NB4 (cell line): ENCODE results near the gene AFF3.

Experiments used
- DNase-seq: peaks from one replicate; pipeline ENCODE4 v3.0.0; 2010; ENCODE audit warnings: low read depth
- H3K4me3 ChIP-seq: one replicate; pipeline ENCODE4 v1.5.1; 2011; ENCODE audit warnings: mild to moderate bottlenecking, low read depth, low read length, moderate library complexity
- MYC ChIP-seq: IDR thresholded peaks from 2 replicates; pipeline ENCODE4 v1.6.1; 2011; ENCODE audit warnings: low read depth, low read length
- POLR2A ChIP-seq: IDR thresholded peaks from 2 replicates; pipeline ENCODE4 v1.6.1; 2011; ENCODE audit warnings: mild to moderate bottlenecking; ENCODE audit not compliant: insufficient read length; ENCODE audit errors: extremely low read depth
- TF ChIP-seq, protein P1 (sequence below): IDR thresholded peaks from one replicate; pipeline ENCODE4 v1.5.1; 2012; ENCODE audit warnings: low read depth, low read length
- TF ChIP-seq, protein P2 (sequence below): IDR thresholded peaks from 2 replicates; pipeline ENCODE4 v1.6.1; 2011; ENCODE audit warnings: low read depth, low read length

Gene AFF3, protein sequence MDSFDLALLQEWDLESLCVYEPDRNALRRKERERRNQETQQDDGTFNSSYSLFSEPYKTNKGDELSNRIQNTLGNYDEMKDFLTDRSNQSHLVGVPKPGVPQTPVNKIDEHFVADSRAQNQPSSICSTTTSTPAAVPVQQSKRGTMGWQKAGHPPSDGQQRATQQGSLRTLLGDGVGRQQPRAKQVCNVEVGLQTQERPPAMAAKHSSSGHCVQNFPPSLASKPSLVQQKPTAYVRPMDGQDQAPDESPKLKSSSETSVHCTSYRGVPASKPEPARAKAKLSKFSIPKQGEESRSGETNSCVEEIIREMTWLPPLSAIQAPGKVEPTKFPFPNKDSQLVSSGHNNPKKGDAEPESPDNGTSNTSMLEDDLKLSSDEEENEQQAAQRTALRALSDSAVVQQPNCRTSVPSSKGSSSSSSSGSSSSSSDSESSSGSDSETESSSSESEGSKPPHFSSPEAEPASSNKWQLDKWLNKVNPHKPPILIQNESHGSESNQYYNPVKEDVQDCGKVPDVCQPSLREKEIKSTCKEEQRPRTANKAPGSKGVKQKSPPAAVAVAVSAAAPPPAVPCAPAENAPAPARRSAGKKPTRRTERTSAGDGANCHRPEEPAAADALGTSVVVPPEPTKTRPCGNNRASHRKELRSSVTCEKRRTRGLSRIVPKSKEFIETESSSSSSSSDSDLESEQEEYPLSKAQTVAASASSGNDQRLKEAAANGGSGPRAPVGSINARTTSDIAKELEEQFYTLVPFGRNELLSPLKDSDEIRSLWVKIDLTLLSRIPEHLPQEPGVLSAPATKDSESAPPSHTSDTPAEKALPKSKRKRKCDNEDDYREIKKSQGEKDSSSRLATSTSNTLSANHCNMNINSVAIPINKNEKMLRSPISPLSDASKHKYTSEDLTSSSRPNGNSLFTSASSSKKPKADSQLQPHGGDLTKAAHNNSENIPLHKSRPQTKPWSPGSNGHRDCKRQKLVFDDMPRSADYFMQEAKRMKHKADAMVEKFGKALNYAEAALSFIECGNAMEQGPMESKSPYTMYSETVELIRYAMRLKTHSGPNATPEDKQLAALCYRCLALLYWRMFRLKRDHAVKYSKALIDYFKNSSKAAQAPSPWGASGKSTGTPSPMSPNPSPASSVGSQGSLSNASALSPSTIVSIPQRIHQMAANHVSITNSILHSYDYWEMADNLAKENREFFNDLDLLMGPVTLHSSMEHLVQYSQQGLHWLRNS (N-terminal part only)

GRCh38 chr2:100142393-100142792 is at the start of gene AFF3:
TSS of gene AFF3 (minus strand) at chr2:100142590. CDS start at chr2:100104454, 38,136 bp downstream.
- TF ChIP-seq MYC (no peak), POLR2A (no peak)
- TF ChIP-seq, protein P1, sequence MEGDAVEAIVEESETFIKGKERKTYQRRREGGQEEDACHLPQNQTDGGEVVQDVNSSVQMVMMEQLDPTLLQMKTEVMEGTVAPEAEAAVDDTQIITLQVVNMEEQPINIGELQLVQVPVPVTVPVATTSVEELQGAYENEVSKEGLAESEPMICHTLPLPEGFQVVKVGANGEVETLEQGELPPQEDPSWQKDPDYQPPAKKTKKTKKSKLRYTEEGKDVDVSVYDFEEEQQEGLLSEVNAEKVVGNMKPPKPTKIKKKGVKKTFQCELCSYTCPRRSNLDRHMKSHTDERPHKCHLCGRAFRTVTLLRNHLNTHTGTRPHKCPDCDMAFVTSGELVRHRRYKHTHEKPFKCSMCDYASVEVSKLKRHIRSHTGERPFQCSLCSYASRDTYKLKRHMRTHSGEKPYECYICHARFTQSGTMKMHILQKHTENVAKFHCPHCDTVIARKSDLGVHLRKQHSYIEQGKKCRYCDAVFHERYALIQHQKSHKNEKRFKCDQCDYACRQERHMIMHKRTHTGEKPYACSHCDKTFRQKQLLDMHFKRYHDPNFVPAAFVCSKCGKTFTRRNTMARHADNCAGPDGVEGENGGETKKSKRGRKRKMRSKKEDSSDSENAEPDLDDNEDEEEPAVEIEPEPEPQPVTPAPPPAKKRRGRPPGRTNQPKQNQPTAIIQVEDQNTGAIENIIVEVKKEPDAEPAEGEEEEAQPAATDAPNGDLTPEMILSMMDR, result no peak
- TF ChIP-seq, protein P2, sequence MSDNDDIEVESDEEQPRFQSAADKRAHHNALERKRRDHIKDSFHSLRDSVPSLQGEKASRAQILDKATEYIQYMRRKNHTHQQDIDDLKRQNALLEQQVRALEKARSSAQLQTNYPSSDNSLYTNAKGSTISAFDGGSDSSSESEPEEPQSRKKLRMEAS, result no peak
- peak within 1 kb of the TSS; percentile 15 for H3K4me3 ChIP-seq
- DNase-seq, result peak; percentile 66

GRCh38 chr2:100189387-100189786 is 47.0 kb upstream of the AFF3 start:
- no peak overlapping the region for H3K4me3 ChIP-seq
- DNase-seq, result no peak
- TF ChIP-seq MYC (no peak), POLR2A (no peak)
- TF ChIP-seq, protein P2, result no peak
- TF ChIP-seq, protein P1, result no peak

DNA sequence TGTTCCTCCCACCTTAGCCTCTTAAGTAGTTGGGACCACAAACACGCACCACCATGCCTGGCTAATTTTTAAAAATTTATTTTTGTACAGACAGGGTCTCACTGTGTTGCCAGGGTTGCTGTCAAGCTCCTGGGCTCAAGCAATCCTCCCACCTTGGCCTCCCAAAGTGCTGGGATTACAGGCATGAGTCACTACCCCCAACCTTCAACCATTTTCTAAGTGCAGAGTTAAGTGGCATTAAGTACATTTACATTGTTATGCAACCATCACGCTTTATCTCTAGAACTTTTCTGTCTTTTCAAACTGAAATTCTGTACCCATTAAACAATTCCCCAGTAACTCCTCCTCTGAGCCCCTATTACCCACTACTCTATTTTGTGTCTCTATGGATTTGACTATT is 45.9 kb upstream of the AFF3 start:
- no peak overlapping the region for H3K4me3 ChIP-seq
- DNase-seq, result peak; percentile 57
- TF ChIP-seq, protein P1, result no peak
- TF ChIP-seq MYC (no peak), POLR2A (no peak)
- TF ChIP-seq, protein P2, result no peak

DNA sequence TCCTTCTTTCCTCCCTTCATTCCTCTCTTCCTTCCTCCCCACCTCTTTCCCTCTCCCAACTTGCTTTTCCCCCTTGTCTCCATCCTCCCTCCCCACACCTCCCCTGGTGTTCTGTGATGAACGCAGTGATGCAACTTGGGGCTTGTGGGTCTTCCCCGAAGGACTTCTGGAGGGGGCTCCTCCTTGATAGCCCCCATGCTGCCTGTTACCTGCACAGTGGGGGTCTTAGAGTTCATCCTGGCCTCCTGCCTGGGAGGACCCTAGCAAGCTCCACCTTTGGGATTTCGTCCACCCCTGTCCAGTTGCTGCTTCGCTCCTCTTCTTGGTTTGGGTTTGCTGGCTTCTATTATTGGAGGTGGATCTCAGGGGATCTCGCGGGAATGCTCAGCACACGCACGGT is 43.7 kb upstream of the AFF3 start:
- TF ChIP-seq, protein P2, result no peak
- TF ChIP-seq, protein P1, result no peak
- no peak for TF ChIP-seq POLR2A
- TF ChIP-seq MYC, result no peak
- no peak for DNase-seq
- no peak overlapping the region for H3K4me3 ChIP-seq

DNA sequence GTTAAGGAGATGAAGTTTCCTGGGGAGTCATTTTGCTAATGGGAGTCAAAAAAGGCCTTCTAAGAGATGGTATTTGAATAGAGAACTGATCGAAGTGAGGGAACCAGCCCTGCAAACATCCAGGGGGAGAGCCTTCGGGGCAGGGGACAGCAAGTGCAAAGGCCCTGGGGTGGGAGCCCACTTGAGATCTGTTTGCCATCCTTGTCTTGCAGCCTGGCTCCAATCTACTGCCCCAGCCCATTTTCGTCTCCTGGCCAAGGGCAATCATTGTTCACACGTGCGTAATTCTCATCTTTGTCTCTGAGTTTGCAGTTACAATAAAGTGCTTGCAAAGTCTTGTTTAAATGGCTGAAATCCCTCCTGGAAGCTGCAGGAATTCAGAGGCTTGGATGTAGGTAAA is 43.1 kb upstream of the AFF3 start:
- TF ChIP-seq, protein P2, result no peak
- TF ChIP-seq, protein P1, result no peak
- TF ChIP-seq MYC, result no peak
- TF ChIP-seq POLR2A, result no peak
- DNase-seq, result no peak
- H3K4me3 ChIP-seq, result no peak overlapping the region
